KBM-7 (cell line): ENCODE results near the gene CARHSP1.
A peak's percentile ranks its signal among the peaks of the same experiment; 100 is the strongest.

Experiments
- DNase-seq: peaks from one replicate; pipeline ENCODE4 v3.0.0-alpha.2; 2015
- in situ Hi-C: fragments of 300-500 bp; cut with MboI; formaldehyde crosslinking; loops from 2 replicates; pipeline ENCODE4 v1.14.3; 2020; ENCODE audit warnings: low sequenced_read_pairs, low pct_unique_long_range_greater_than_20kb, mixed read lengths

Gene CARHSP1

DNA sequence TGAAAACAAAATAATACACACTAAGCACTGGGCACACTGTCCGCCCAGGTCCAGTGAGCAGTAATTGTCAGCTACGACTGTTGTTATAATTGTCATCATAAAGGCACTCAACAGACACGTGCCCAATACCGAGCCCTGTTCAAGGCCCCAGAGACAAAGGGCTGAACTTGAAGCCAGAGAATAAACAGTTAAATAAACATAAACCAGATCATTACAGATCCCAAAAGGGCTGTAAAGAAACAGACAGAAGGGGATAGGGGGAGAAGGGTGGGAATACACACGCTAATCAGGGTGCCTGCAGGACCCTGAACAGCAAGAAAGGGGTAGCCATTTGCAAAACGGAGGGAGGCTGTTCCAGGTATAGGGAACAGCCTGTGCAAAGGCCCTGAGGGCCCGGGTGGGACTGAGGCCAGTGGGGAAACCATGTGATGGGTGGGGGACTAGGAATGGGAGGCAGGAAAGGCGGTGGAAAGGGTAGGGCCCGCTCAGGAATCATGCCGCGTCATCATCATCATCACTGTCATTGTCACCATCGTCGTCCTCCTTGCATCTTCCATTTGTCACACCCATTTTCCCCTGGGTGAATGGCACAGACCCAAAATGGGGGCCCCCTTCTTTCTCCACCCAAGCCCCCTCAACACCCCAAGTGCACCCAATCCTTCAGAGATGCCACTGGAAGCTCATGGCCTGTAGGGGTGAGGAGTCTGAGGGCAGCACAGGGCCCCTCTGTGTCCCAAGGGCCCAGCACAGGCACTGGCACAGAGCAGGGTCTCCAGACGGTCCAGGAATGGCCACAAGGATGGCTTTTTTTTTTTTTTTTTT is 6.3 kb downstream of the CARHSP1 start:
- in situ Hi-C loops, result no loop called here
- DNase-seq, result no peak

DNA sequence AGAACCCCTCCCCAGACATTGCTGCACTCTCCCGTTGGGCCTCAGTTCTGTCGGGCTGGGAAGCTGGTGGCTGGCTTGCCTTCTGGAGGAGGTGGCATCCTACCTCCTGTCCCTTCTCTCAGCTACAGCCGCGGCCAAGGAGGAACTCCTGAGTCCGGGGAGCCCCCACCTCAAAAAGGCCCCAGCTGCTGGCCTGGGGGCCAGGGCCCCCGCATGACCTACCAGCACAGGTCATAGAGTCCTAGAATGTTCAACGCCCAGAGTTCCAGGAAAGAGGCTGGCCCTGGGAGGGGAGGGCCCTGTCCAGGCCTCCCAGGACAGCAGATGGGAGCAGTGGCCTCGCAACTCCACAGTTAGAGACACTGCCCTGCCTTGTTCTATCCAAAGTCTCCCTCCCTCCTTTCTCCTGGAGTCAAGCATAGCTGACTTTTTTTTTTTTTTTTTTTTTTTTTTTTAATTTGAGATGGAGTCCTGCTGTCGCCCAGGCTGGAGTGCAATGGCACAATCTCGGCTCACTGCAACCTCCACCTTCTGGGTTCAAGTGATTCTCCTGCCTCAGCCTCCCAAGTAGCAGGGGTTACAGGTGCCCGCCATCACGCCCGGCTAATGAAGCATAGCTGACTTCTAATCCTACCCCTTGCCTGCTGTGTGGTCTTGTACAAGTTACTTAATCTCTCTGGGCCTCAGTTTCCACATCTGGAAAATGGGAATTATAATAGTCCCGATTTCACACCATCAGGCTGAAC is 7.1 kb downstream of the CARHSP1 start:
- in situ Hi-C loops, result no loop called here
- DNase-seq, result no peak

DNA sequence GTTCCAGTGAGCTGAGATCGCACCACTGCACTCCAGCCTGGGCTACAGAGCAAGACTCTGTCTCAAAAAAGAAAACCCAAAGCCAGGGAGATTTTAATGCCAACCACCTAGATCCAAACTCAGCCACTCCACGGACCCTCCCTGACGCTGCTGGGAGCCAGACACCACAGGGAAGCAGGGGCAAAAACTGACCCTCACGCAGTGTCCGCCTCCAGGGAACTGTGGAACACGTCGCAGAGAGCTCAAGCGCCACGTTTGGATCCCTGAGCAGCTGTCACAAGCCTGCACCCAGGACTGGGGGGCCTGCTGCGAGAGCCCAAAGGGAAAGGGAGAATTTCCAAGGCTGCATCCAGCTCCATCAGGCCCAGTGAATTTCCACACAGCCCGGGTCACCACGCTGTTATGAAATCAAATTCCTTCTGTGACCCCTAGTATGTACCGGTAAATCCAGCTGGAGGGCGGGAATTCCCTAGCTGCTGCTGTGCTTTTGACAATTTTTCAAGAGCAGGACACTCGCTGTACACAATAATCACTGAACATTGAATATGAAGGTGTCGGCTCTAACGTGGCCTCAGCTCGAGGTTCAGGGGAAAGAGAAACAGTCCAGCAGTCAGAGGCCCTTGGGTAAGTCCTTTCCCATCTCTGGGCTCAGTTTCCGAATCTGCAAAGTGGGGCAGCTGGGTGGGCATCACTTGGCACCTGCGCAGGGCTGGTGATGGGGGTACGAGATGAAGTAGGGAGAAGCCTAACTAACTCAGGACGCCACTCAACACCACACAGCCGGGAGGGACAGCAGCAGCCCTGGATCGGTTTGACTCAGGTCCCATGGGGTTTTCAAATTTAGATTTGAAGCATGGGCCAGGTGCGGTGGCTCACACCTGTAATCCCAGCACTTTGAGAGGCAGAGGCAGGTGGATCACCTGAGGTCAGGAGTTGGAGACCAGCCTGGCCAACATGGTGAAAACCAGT is 8.6 kb downstream of the CARHSP1 start:
- no peak for DNase-seq
- in situ Hi-C loops, result no loop called here

DNA sequence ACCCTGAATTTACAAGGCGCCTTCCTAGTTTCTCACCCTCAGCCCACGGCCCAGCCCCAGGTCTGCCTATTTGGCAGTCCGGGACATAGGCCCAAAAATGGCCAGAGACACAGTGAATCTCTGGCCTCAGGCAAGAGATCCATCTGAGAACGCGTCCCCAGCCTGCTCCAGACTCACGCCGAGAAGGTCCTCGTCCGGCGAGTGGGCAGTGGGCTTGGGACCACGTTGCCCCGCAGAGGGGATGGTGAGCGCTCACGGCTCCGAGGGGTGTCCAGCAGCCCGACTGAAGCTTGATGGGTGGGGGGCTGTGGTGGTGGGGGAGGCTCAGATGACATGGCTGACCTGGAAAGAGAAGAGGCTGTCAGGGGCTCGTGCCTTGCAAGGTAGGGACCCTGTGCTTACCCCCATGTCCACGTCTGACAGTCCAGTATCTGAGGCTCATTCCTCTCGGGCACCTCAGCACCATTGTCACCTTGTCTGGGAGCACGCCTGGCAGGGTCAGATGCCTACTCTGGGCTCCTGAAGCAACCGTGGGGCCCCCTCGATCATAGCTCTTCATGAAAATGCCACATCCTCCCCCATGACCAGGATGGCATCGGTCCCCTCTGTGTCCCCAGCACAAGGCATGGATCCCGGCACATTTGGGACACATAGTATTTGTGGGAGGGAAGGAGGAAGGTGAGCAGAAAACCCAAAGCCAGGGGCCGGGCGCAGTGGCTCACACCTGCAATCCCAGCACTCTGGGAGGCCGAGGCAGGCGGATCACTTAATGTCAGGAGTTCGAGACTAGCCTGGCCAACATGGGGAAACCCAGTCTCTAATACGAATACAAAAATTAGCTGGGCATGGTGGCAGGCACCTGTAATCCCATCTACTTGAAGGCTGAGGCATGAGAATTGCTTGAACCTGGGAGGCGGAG is 9.6 kb downstream of the CARHSP1 start:
- in situ Hi-C loops, result no loop called here
- DNase-seq, result no peak

DNA sequence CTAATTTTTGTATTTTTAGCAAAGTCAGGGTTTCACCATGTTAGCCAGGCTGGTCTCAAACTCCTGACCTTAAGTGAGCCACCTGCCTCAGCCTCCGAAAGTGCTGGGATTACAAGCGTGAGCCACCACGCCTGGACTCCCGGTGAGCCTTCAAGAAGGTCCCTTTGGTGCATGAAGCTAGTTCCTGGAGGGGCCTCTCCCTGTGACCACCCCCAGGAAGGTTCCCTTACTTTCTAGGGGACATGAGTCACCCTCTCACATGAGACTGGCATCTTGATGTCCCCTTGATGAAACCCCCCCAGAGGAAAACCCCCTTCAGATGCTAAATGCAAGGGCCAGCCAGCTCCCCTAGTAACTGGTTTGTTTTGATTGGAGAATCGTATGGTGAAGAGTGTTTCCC is 12.8 kb downstream of the CARHSP1 start:
- in situ Hi-C loops, result no loop called here
- no peak for DNase-seq

DNA sequence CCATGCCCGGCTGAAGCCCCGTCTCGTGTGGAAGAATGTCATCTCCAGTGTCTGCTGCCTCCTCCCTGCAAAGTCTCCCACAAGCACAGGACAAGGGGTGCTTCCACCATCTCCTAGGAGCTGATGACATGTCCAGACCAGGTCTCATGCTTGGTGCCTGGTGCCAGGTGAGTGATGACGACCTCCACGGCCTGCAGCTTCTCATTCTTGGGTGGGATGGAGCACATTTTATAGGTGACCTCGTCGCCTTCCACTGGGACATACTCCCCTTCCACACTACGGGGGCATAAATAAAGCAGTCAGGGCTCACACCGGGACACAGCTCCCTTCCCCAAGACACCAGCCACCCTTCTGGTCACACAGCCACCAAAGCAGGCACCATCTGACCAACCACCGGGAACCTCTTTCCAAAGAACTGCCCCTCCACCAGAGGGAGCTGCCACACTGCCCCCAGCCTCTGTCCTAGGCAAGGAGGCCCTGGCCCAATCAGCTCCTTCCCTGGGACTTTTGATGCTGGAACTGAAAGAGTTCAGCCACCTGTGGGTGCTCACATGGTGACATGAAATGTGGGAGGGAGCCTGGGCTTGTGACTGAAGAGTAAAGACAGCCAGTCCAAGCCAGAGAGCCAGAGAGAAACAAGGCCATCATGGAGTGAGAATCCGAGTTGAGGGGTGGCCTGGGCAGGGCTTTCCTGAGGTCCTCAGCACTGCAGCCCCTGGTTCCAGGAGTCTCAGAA is 13.6 kb downstream of the CARHSP1 start:
- in situ Hi-C loops, result no loop called here
- DNase-seq, result peak; percentile 47

DNA sequence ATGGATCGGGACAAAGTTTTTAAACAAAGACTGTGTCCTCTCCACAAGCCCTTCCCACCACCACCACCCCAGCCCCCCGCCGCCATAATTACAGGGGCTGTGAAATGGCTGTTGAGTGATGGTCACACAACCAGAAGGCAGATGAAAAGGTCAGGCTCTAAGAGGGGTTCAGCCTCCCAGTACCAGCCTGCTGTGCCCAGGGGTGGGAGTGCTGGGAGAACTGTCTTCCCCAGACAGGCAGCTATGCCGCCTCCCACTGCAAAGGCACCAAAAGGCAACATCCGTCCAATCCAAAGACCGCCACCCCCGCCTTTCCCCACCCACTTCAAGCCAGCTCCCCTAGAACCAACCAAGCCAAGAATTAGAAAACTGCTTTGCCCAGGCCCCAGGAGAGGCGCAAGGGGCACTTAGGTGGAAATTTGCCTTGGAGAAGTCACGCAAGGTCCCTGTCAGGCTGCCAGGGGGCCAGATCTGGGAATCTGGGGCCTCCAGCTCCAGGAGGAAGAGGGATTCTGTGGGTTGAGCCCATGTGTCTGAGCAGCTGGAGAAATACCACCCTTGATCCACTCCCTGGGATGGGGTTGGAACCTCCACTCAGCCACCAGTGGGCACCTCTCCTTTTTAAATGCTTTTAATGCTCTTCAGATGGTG is 14.4 kb downstream of the CARHSP1 start:
- in situ Hi-C loops, result no loop called here
- no peak for DNase-seq

DNA sequence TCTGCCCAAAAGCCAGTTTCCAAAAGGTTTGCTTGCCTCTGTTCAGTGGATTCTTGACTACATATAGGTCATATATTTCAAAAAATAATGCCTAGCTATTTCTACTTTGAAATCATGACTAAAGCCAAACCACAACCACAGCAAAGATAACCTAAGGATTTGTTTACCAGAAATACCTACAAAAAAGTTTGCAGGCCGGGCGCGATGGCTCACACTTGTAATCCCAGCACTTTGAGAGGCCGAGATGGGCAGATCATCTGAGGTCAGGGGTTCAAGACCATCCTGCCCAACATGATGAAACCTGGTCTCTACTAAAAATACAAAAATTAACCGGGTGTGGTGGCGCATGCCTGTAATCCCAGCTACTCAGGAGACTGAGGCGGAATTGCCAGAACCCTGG is 15.2 kb downstream of the CARHSP1 start:
- in situ Hi-C loops, result no loop called here
- DNase-seq, result no peak

DNA sequence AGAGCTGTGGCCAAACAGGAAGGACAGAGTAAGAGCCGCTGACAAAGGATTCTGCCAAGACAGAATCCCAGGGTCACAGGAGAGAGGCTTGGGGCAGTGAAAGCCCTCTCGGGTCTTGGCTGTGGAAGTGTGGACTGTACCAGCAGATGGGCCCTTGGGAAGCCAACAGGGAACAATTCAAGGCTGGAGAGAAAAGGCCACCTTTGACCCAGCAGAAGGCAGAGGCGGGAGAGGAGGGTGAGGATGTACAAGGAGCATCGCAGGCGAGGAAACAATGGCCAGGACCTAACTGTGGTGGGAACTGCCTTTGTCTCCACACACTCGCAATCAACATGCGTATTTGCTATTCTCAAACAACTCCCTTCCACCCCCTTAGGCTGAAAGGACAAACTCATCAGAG is 15.7 kb downstream of the CARHSP1 start:
- DNase-seq, result no peak
- in situ Hi-C loops, result no loop called here

DNA sequence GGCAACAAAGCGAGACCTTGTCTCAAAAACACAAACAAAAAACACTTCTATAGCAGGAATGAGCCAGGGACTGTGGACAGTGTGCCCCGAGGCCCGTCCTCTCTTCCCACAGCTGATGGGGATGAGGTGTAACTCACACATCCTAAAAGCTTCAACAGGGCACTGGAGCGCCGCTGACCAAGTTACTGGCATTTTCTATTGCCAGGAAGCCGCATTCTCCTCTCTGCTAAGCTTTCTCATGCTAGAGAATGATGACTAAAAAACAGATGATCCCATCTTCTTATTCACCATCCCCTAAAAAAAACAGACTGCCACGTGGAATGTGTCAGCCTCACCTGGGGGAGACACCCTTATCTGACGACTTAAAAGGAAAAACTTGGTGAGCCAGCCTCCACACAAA is 16.3 kb downstream of the CARHSP1 start:
- DNase-seq, result no peak
- in situ Hi-C loops, result no loop called here

DNA sequence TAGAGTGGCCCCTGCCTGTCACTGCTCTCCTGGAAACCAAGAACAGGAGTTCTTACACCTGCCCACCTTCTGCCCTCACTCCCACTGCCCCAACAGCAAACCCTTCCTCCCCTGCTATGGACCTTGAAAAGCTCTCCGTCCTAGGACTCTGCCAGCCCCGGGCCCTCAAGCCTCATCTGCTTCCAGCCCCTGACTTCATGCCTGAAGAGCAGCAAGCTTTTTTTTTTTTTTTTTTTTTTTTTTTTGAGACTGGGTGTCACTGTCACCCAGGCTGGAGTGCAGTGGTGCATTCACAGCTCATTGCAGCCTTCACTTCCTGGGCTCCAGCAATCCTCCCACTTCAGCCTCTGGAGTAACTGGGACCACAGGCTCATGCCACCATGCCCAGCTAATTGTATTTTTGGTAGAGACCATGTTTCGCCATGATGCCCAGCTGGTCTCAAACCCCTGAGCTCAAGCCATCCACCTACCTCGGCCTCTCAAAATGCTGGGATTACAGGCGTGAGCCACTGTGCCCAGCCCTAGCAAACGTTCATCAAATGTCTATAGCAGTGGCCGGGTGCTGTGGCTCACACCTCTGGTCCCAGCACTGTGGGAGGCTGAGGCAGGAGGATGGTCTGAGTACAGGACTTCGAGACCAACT is 16.9 kb downstream of the CARHSP1 start:
- in situ Hi-C loops, result no loop called here
- no peak for DNase-seq

DNA sequence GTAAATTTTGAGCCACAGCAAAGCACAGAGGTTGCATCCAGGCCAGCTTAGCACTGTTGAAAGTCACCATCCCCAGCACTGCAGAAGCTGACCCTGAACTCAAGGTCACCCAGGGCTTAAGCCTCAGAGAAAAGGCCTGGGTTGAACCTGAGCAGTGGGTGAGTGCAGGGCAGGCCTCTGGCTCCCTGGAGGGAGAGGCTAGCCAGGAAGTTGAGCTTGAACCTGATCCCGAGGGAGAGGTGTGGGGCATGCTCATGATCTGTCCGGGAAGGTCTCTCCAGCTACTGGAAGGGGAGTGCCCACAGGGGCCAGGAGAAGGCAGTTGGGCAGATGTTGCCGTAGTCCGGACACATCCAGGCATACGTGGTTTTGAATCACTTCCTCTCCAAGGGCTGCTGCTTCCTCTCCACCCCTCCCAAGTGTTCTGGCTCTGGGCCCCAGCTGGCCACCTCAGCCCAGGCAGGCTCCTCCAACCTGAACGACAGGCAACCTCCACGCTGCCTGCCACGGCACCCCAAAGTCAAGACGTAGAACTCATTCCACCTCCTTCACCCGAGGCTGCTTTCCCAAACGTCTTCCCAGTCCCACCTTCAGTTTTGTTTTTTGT is 18.4 kb downstream of the CARHSP1 start:
- in situ Hi-C loops, result no loop called here
- DNase-seq, result peak; percentile 85

DNA sequence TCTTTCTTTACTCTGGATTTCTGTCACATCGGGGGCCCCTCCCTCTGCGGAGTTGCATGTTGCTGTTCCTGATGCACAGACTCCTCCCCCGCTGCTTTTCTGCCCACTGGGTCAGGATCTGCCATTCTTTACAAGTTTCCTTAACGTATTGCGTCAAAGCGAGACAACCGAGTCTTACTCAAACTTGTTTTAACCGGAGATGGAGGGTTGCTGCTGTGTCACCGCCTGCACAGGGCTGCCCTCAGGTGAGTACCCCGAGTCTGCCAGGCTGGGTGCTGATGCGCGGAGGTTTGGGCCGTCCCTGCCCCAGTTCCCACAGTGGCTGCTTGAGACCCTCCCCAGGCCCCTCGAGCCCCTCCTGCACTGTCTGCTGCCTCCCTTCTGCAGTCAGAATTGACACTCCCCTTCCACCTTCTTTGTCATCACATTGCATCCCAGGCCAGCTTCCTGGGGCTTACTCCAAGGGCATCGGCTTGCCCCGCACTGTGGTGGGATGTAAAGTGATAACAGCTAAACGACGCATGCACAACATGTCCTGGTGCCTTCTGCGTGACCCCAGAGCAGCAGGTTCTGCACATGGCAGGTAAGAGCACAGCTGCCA is 19.3 kb downstream of the CARHSP1 start:
- DNase-seq, result no peak
- in situ Hi-C loops, result no loop called here

DNA sequence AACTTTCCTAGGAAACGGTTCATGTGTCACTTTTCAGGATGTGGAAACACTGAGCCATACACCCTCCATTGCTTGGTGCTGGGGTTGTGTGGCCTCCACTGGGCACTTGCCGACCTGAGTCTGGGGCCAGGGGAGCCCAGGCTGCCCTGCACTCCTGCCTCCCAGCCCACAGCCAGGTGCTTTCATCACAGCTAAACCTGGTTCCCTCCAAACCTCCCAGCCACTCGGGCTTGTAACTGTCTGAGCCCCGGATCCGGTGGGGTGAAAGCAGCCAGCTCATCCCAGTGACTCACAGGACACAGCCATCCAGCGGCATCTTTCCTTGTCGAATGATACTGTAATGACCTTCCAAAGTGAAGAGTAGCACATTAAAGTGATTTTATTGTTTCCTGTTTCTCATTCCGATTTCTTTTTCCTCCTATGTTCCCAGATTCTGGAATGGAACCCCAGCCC is 19.8 kb downstream of the CARHSP1 start:
- in situ Hi-C loops, result no loop called here
- no peak for DNase-seq

DNA sequence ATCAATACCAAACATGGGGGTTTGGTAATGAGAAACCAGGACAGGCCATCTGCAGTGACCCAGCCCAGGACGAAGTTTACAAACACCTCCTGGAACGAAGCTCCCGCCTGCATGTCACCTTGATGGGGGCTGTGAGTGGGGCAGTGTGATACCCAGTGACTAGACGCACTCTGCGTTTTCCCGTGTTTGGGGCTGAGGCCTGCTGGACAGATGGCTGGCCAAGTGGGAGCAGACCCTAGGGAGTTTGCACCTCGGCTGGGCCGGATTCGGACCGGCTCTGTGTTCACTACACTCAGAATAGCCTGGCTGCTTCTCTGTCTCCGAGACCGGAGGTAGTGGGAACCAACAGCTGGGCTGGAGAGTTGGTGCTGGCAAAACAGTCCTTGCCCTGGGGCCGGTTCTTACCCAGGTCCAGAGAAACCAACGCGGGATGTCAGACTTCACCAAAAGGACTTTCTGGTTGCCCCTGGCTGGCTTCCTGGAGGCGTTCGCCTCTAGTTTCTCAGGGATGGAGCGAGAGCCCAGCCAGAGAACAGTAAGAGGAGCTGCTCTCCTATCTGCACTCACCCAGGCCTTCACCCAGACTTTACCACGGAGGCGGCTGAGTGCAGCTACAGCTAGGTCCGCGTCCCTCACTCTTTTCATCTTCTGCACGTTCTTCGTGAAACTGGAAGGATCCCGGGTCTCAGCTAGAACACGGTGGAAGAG is 20.4 kb downstream of the CARHSP1 start:
- no peak for DNase-seq
- in situ Hi-C loops, result no loop called here

DNA sequence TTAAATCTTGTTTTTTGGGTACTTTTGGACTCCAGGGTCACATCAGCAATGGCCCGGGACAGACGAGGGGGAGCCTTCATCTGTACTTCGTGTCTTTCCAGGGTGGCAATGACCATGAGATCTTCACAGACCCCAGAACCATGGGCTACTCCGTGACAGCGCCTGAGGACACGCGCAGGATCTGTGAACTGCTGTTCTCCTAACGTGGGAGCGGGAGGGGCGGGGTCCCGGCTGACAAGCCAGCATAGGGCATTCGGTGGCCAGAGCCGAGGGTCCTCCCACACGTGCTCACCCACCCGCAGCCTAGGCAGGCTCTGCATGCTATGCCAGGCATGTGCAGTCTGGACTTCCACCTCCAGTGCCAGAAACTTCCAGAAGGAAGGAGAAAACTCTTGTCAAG is 21.2 kb downstream of the CARHSP1 start:
- in situ Hi-C loops, result no loop called here

More for the DNA sequence above, 21.2 kb downstream of the CARHSP1 start:
- no peak for DNase-seq
